ENCODE results near the gene ATRAID.

- TF ChIP-seq CTCF (IDR thresholded peaks at IDR 0.05): no peak
- TF ChIP-seq EP300 (IDR thresholded peaks at IDR 0.05): no peak
Observed at GRCh38 chr2:27164960-27165763, 46.7 kb upstream of the ATRAID start.
